Cardiac septum (tissue), 1 donor: ENCODE results near the gene ASH1L. TPM values are rescaled to one million over a fixed set of nuclear protein-coding genes. Genes with fewer than 3 reads are reported as not detected.
"Not testable (repeated sequence)": the region's sequence is repeated elsewhere in the genome, so short reads cannot be mapped to it uniquely, and the experiment has no call there.

Experiments used
- DNase-seq: peaks from one replicate; pipeline ENCODE4 v3.0.0-alpha.2; 2020; ENCODE audit warnings: low spot score
- intact Hi-C: fragments of 100-400 bp; cut with DNase I; formaldehyde crosslinking; loops from one replicate; pipeline ENCODE4 v1.14.0; 2022
- microRNA-seq: library from miRNA; unstranded; fragments of <30 nt; microRNA quantifications from one replicate; pipeline ENCODE4 v1.2.0, GENCODE V29; 2020
- total RNA-seq: library from RNA; stranded (reverse); fragmentation: NEBNext Ultra II Directional; extraction: Animal tissue kit (Norgen Biotek cat#: 25700); gene quantifications from one replicate; pipeline ENCODE4 v1.2.1, GENCODE V29; 2021
- donor health status: DM: no; HTN: no; CAD: no.

The ASH1L gene
- total RNA-seq, 1 donor from 2014 or later: 55.4 TPM

- DNase-seq: no peak
- intact Hi-C loops: no loop called here
Observed at GRCh38 chr1:155296661-155297060, 265.9 kb downstream of the ASH1L start.

GRCh38 chr1:155295942-155296267 lies 266.7 kb downstream of the ASH1L start:
- DNase-seq: no peak
- intact Hi-C loops: no loop called here

GRCh38 chr1:155295183-155295941 lies 267.2 kb downstream of the ASH1L start:
- DNase-seq: no peak
- intact Hi-C loops: no loop called here

GRCh38 chr1:155294520-155295182 lies 268.0 kb downstream of the ASH1L start:
- intact Hi-C loops: no loop called here
- no peak for DNase-seq

GRCh38 chr1:155293086-155293749 lies 269.4 kb downstream of the ASH1L start:
- intact Hi-C loops: no loop called here
- DNase-seq: no peak

GRCh38 chr1:155291006-155291405 lies 271.6 kb downstream of the ASH1L start:
- intact Hi-C loops, DNase-seq: not testable (repeated sequence)

- no peak for DNase-seq
- intact Hi-C loops: no loop called here
Observed at GRCh38 chr1:155287987-155288543, 274.5 kb downstream of the ASH1L start.

GRCh38 chr1:155286544-155286943 lies 276.1 kb downstream of the ASH1L start:
- intact Hi-C loops: no loop called here
- DNase-seq: no peak

- intact Hi-C loops: no loop called here
- DNase-seq: no peak
Observed at GRCh38 chr1:155285631-155286044, 277.0 kb downstream of the ASH1L start.

Small RNA genes within 50 kb of the gene (microRNA-seq; reads per million reads assigned to microRNA genes)
- gene MIR555: not detected

Other genes starting within 250 kb of the ASH1L start
- gene RUSC1, start 241.9 kb downstream of the ASH1L start, total RNA-seq: 18.1 TPM
- gene MSTO1, start 47.4 kb upstream of the ASH1L start, total RNA-seq: 25.6 TPM
- 66.3 TPM for gene YY1AP1, start 126.0 kb upstream of the ASH1L start, total RNA-seq
- gene DAP3, start 126.3 kb upstream of the ASH1L start, total RNA-seq: 91.2 TPM